NCI-H128 (cell line): ENCODE data around the gene SPACA6.
A peak's percentile ranks its signal among the peaks of the same experiment; 100 is the strongest.
"Not testable (repeated sequence)": the region's sequence is repeated elsewhere in the genome, so short reads cannot be mapped to it uniquely, and the experiment has no call there.

Experiments used
- DNase-seq: peaks from one replicate; lab custom pipeline; 2025; ENCODE audit not compliant: unreplicated experiment; lab: John Stamatoyannopoulos, UW

SPACA6 gene

GRCh38 chr19:51693260-51693659, at the start of gene SPACA6:
Gene SPACA6, plus strand, starts transcription at chr19:51693330. Its CDS starts 197 bp downstream, at chr19:51693527.
- no peak for DNase-seq

- no peak for DNase-seq
These were observed 48.4 kb upstream of the SPACA6 start for GRCh38 chr19:51644636-51645271.

- not testable (repeated sequence) for DNase-seq
These were observed 46.4 kb upstream of the SPACA6 start, which contains the start of gene SIGLEC14 for GRCh38 chr19:51646730-51647129. Gene SIGLEC14, minus strand, starts transcription at chr19:51646825. Its CDS starts 66 bp downstream, at chr19:51646759.

GRCh38 chr19:51647318-51647717, 45.8 kb upstream of the SPACA6 start:
- DNase-seq, result no peak

- no peak for DNase-seq
These were observed 41.8 kb upstream of the SPACA6 start for GRCh38 chr19:51651216-51651846.

- no peak for DNase-seq
These were observed 40.9 kb upstream of the SPACA6 start for GRCh38 chr19:51652266-51652665.

- DNase-seq, result no peak
These were observed 40.0 kb upstream of the SPACA6 start for GRCh38 chr19:51653162-51653561.

GRCh38 chr19:51654783-51655182, 38.3 kb upstream of the SPACA6 start:
- DNase-seq, result no peak

- peak; percentile 71 for DNase-seq
These were observed 32.0 kb upstream of the SPACA6 start for GRCh38 chr19:51660975-51661600.

- no peak for DNase-seq
These were observed 29.5 kb upstream of the SPACA6 start for GRCh38 chr19:51663650-51664049.

- no peak for DNase-seq
These were observed 29.0 kb upstream of the SPACA6 start for GRCh38 chr19:51664131-51664530.

- DNase-seq, result no peak
These were observed 28.1 kb upstream of the SPACA6 start for GRCh38 chr19:51664997-51665396.

- DNase-seq, result no peak
These were observed 24.9 kb upstream of the SPACA6 start for GRCh38 chr19:51668216-51668615.

- DNase-seq, result not testable (repeated sequence)
These were observed 17.1 kb upstream of the SPACA6 start for GRCh38 chr19:51675911-51676565.

- no peak for DNase-seq
These were observed 16.5 kb upstream of the SPACA6 start for GRCh38 chr19:51676566-51677083.

GRCh38 chr19:51680474-51680873, 12.7 kb upstream of the SPACA6 start:
- no peak for DNase-seq

- DNase-seq, result no peak
These were observed 11.7 kb upstream of the SPACA6 start for GRCh38 chr19:51681286-51681941.

GRCh38 chr19:51686171-51686570, 7.0 kb upstream of the SPACA6 start:
- no peak for DNase-seq

- DNase-seq, result no peak
These were observed 5.1 kb upstream of the SPACA6 start for GRCh38 chr19:51687791-51688670.
